ENCODE results near the gene MFN1. TPM values are rescaled to one million over a fixed set of nuclear protein-coding genes. Genes with fewer than 3 reads are reported as not detected.

MFN1 gene
- total RNA-seq, 1 donor from 2014 or later = 25.1 TPM

- H3K36me3 ChIP-seq = peaks cover 28 to 45% of the 10 kb centered on the region in 2 donors
- no peak overlapping the region for H3K27ac ChIP-seq
- H3K4me1 ChIP-seq = no peaks in the 10 kb centered on the region
- no peak for DNase-seq (ENCODE audit: low spot score in 2 of 2)
- intact Hi-C loops (cut with DNase I) = no loop called here
- no peak overlapping the region for H3K4me3 ChIP-seq
- H3K27me3 ChIP-seq = no peaks in the 10 kb centered on the region
- no peak for TF ChIP-seq CTCF (IDR thresholded peaks at IDR 0.05)
- no peaks in the 10 kb centered on the region for H3K9me3 ChIP-seq
Measured at GRCh38 chr3:179404307-179404706, 56.8 kb downstream of the MFN1 start.

GRCh38 chr3:179410331-179410730 lies 62.8 kb downstream of the MFN1 start:
- Histone ChIP-seq H3K4me3 (no peak overlapping the region), H3K9me3 (no peaks in the 10 kb centered on the region), H3K4me1 (no peaks in the 10 kb centered on the region), H3K36me3 (peaks cover 13 to 35% of the 10 kb centered on the region in 2 donors), H3K27me3 (no peaks in the 10 kb centered on the region), H3K27ac (no peak overlapping the region)
- DNase-seq (ENCODE audit: low spot score in 2 of 2) = no peak
- TF ChIP-seq CTCF (IDR thresholded peaks at IDR 0.05) = no peak
- intact Hi-C loops (cut with DNase I) = no loop called here

GRCh38 chr3:179410999-179411398 lies 63.5 kb downstream of the MFN1 start:
- H3K27ac ChIP-seq = no peak overlapping the region
- intact Hi-C loops (cut with DNase I) = no loop called here
- TF ChIP-seq CTCF (IDR thresholded peaks at IDR 0.05) = no peak
- H3K4me3 ChIP-seq = no peak overlapping the region
- no peak for DNase-seq (ENCODE audit: low spot score in 2 of 2)
- no peaks in the 10 kb centered on the region for H3K4me1 ChIP-seq
- peaks cover 8 to 30% of the 10 kb centered on the region in 2 donors for H3K36me3 ChIP-seq
- H3K9me3 ChIP-seq = no peaks in the 10 kb centered on the region
- no peaks in the 10 kb centered on the region for H3K27me3 ChIP-seq

GRCh38 chr3:179414804-179415203 lies 67.3 kb downstream of the MFN1 start:
- no peak for TF ChIP-seq CTCF (IDR thresholded peaks at IDR 0.05)
- H3K27ac ChIP-seq = no peak overlapping the region
- no peaks in the 10 kb centered on the region for H3K27me3 ChIP-seq
- no peak overlapping the region for H3K4me3 ChIP-seq
- no peak for DNase-seq (ENCODE audit: low spot score in 2 of 2)
- peaks cover 3 to 41% of the 10 kb centered on the region in 2 donors for H3K36me3 ChIP-seq
- no peaks in the 10 kb centered on the region for H3K9me3 ChIP-seq
- intact Hi-C loops (cut with DNase I) = no loop called here
- H3K4me1 ChIP-seq = peaks cover 0 to 6% of the 10 kb centered on the region in 2 donors

- Histone ChIP-seq H3K36me3 (peaks cover 3 to 41% of the 10 kb centered on the region in 2 donors), H3K4me1 (peaks cover 0 to 6% of the 10 kb centered on the region in 2 donors), H3K27me3 (no peaks in the 10 kb centered on the region), H3K27ac (no peak overlapping the region), H3K9me3 (no peaks in the 10 kb centered on the region), H3K4me3 (no peak overlapping the region)
- TF ChIP-seq CTCF (IDR thresholded peaks at IDR 0.05) = no peak
- DNase-seq (ENCODE audit: low spot score in 2 of 2) = no peak
- intact Hi-C loops (cut with DNase I) = no loop called here
Measured at GRCh38 chr3:179415377-179415776, 67.9 kb downstream of the MFN1 start.

GRCh38 chr3:179416681-179417080 lies 69.2 kb downstream of the MFN1 start:
- no peak overlapping the region for H3K4me3 ChIP-seq
- peak overlapping the region in 1 of 2 donors; percentile 39 for H3K27ac ChIP-seq
- H3K4me1 ChIP-seq = peaks cover 0 to 6% of the 10 kb centered on the region in 2 donors
- intact Hi-C loops (cut with DNase I) = no loop called here
- DNase-seq (ENCODE audit: low spot score in 2 of 2) = no peak
- no peaks in the 10 kb centered on the region for H3K27me3 ChIP-seq
- no peak for TF ChIP-seq CTCF (IDR thresholded peaks at IDR 0.05)
- no peaks in the 10 kb centered on the region for H3K9me3 ChIP-seq
- peaks cover 3 to 40% of the 10 kb centered on the region in 2 donors for H3K36me3 ChIP-seq
